ENCODE results near the gene PROCA1. TPM values are rescaled to one million over a fixed set of nuclear protein-coding genes. Genes with fewer than 3 reads are reported as not detected.

PROCA1 gene
- total and polyA plus RNA-seq, 2 experiments from 2014 or later = 1.1 to 3.9 TPM

GRCh38 chr17:28712032-28712704 lies 480 bp upstream of the PROCA1 start:
- Histone ChIP-seq H3K27me3 (no peaks in the 10 kb centered on the region), H3K79me2 (peaks cover 30% of the 10 kb centered on the region), H3K4me3 (no peak overlapping the region), H3K4me2 (peak overlapping the region; percentile 85), H3K27ac (peak overlapping the region; percentile 97), H3K4me1 (ENCODE audit: insufficient read depth) (peaks cover 30% of the 10 kb centered on the region), H3K9me2 (replicated peaks; ENCODE audit: insufficient read depth) (no peaks in the 10 kb centered on the region), H3K9me3 (ENCODE audit: low read depth) (no peaks in the 10 kb centered on the region), H2AFZ (peak overlapping the region; percentile 17), H4K20me1 (ENCODE audit: insufficient read depth, poor library complexity, severe bottlenecking) (peaks cover 5% of the 10 kb centered on the region), H3K36me3 (replicated peaks; ENCODE audit: insufficient read depth, low read depth) (no peaks in the 10 kb centered on the region)
- peak; percentile 57 for DNase-seq (ENCODE audit: low spot score)
- TF ChIP-seq EZH2phosphoT487 (IDR thresholded peaks at IDR 0.05; ENCODE audit: low read depth, severe bottlenecking, unreplicated experiment) (no peak), EZH2 (IDR thresholded peaks at IDR 0.05; ENCODE audit: borderline replicate concordance) (no peak)
- TF ChIP-seq, protein P1, sequence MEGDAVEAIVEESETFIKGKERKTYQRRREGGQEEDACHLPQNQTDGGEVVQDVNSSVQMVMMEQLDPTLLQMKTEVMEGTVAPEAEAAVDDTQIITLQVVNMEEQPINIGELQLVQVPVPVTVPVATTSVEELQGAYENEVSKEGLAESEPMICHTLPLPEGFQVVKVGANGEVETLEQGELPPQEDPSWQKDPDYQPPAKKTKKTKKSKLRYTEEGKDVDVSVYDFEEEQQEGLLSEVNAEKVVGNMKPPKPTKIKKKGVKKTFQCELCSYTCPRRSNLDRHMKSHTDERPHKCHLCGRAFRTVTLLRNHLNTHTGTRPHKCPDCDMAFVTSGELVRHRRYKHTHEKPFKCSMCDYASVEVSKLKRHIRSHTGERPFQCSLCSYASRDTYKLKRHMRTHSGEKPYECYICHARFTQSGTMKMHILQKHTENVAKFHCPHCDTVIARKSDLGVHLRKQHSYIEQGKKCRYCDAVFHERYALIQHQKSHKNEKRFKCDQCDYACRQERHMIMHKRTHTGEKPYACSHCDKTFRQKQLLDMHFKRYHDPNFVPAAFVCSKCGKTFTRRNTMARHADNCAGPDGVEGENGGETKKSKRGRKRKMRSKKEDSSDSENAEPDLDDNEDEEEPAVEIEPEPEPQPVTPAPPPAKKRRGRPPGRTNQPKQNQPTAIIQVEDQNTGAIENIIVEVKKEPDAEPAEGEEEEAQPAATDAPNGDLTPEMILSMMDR (IDR thresholded peaks at IDR 0.05; ENCODE audit: poor library complexity) = no peak
- 29% methylated on average over 25 of the region's 34 CpGs for WGBS (ENCODE audit: low lambda C conversion rate, missing lambda C conversion rate)

GRCh38 chr17:28710861-28711722 lies 596 bp downstream of the PROCA1 start:
- H4K20me1 ChIP-seq (ENCODE audit: insufficient read depth, poor library complexity, severe bottlenecking) = no peaks in the 10 kb centered on the region
- H3K27ac ChIP-seq = peak overlapping the region; percentile 97
- no peaks in the 10 kb centered on the region for H3K9me3 ChIP-seq (ENCODE audit: low read depth)
- peaks cover 19% of the 10 kb centered on the region for H3K79me2 ChIP-seq
- TF ChIP-seq, protein P1 (IDR thresholded peaks at IDR 0.05; ENCODE audit: poor library complexity) = no peak
- TF ChIP-seq EZH2phosphoT487 (IDR thresholded peaks at IDR 0.05; ENCODE audit: low read depth, severe bottlenecking, unreplicated experiment) (no peak), EZH2 (IDR thresholded peaks at IDR 0.05; ENCODE audit: borderline replicate concordance) (no peak)
- peak; percentile 97 for DNase-seq (ENCODE audit: low spot score)
- no peaks in the 10 kb centered on the region for H3K36me3 ChIP-seq (replicated peaks; ENCODE audit: insufficient read depth, low read depth)
- peak overlapping the region; percentile 85 for H3K4me2 ChIP-seq
- H3K4me1 ChIP-seq (ENCODE audit: insufficient read depth) = peaks cover 24% of the 10 kb centered on the region
- peak overlapping the region; percentile 34 for H3K4me3 ChIP-seq
- H3K9me2 ChIP-seq (replicated peaks; ENCODE audit: insufficient read depth) = no peaks in the 10 kb centered on the region
- H2AFZ ChIP-seq = peak overlapping the region; percentile 30
- 2% methylated on average over 30 of the region's 74 CpGs for WGBS (ENCODE audit: low lambda C conversion rate, missing lambda C conversion rate)
- H3K27me3 ChIP-seq = no peaks in the 10 kb centered on the region

GRCh38 chr17:28707339-28707720 lies 4.4 kb downstream of the PROCA1 start:
- TF ChIP-seq EZH2 (IDR thresholded peaks at IDR 0.05; ENCODE audit: borderline replicate concordance) = no peak
- TF ChIP-seq, protein P1 (IDR thresholded peaks at IDR 0.05; ENCODE audit: poor library complexity) = no peak
- TF ChIP-seq EZH2phosphoT487 (IDR thresholded peaks at IDR 0.05; ENCODE audit: low read depth, severe bottlenecking, unreplicated experiment) = no peak
- no peak for DNase-seq (ENCODE audit: low spot score)
- H3K9me2 ChIP-seq (replicated peaks; ENCODE audit: insufficient read depth) = no peaks in the 10 kb centered on the region
- no peak overlapping the region for H3K27ac ChIP-seq
- H3K36me3 ChIP-seq (replicated peaks; ENCODE audit: insufficient read depth, low read depth) = no peaks in the 10 kb centered on the region
- H2AFZ ChIP-seq = no peak overlapping the region
- no peaks in the 10 kb centered on the region for H3K9me3 ChIP-seq (ENCODE audit: low read depth)
- H3K4me2 ChIP-seq = no peak overlapping the region
- no peaks in the 10 kb centered on the region for H3K27me3 ChIP-seq
- 92% methylated on average over 2 of the region's 2 CpGs for WGBS (ENCODE audit: low lambda C conversion rate, missing lambda C conversion rate)
- peaks cover 11% of the 10 kb centered on the region for H3K79me2 ChIP-seq
- H3K4me1 ChIP-seq (ENCODE audit: insufficient read depth) = peaks cover 18% of the 10 kb centered on the region
- no peak overlapping the region for H3K4me3 ChIP-seq
- no peaks in the 10 kb centered on the region for H4K20me1 ChIP-seq (ENCODE audit: insufficient read depth, poor library complexity, severe bottlenecking)

All from hepatocyte (in vitro differentiated cells).